Superior temporal gyrus (tissue), 1 donor: ENCODE measurements around the gene PRKCA.
"Not testable (repeated sequence)": the region's sequence is repeated elsewhere in the genome, so short reads cannot be mapped to it uniquely, and the experiment has no call there.

Source experiments
- DNase-seq: peaks from one replicate; pipeline ENCODE4 v3.0.0-alpha.2; 2016; ENCODE audit errors: extremely low spot score

Gene PRKCA

GRCh38 chr17:66441101-66441661 lies 138.8 kb downstream of the PRKCA start:
- peak; percentile 62 for DNase-seq

- no peak for DNase-seq
Observed at GRCh38 chr17:66443166-66443565, 140.8 kb downstream of the PRKCA start.

GRCh38 chr17:66443606-66444005 lies 141.2 kb downstream of the PRKCA start:
- no peak for DNase-seq

- no peak for DNase-seq
Observed at GRCh38 chr17:66444031-66444430, 141.6 kb downstream of the PRKCA start.

- DNase-seq: no peak
Observed at GRCh38 chr17:66445229-66445628, 142.8 kb downstream of the PRKCA start.

GRCh38 chr17:66446419-66446818 lies 144.0 kb downstream of the PRKCA start:
- DNase-seq: no peak

- no peak for DNase-seq
Observed at GRCh38 chr17:66447159-66447558, 144.7 kb downstream of the PRKCA start.

GRCh38 chr17:66448026-66448639 lies 145.7 kb downstream of the PRKCA start:
- DNase-seq: no peak

GRCh38 chr17:66449418-66449977 lies 147.1 kb downstream of the PRKCA start:
- no peak for DNase-seq

- DNase-seq: no peak
Observed at GRCh38 chr17:66450008-66450851, 147.8 kb downstream of the PRKCA start.

GRCh38 chr17:66450852-66451158 lies 148.4 kb downstream of the PRKCA start:
- no peak for DNase-seq

GRCh38 chr17:66451188-66452149 lies 149.1 kb downstream of the PRKCA start:
- no peak for DNase-seq

GRCh38 chr17:66455060-66455459 lies 152.6 kb downstream of the PRKCA start:
- peak; percentile 76 for DNase-seq

GRCh38 chr17:66457499-66457898 lies 155.1 kb downstream of the PRKCA start:
- not testable (repeated sequence) for DNase-seq

GRCh38 chr17:66458782-66459181 lies 156.4 kb downstream of the PRKCA start:
- no peak for DNase-seq

GRCh38 chr17:66459811-66460270 lies 157.4 kb downstream of the PRKCA start:
- DNase-seq: no peak

GRCh38 chr17:66460558-66460957 lies 158.1 kb downstream of the PRKCA start:
- DNase-seq: no peak

- no peak for DNase-seq
Observed at GRCh38 chr17:66461343-66461995, 159.1 kb downstream of the PRKCA start.

- peak; percentile 71 for DNase-seq
Observed at GRCh38 chr17:66462010-66462409, 159.6 kb downstream of the PRKCA start.

GRCh38 chr17:66464921-66465320 lies 162.5 kb downstream of the PRKCA start:
- no peak for DNase-seq

GRCh38 chr17:66465701-66466100 lies 163.3 kb downstream of the PRKCA start:
- DNase-seq: no peak
